Natural killer cell treated with Interleukin-12 subunit alpha and Interleukin-12 subunit beta and Interleukin-15 and Interleukin-18, amount 100 ng/mL, for 72 hours (primary cell): ENCODE measurements around the gene MRM3. TPM values are rescaled to one million over a fixed set of nuclear protein-coding genes. Genes with fewer than 3 reads are reported as not detected.

ENCODE experiments used
- ATAC-seq, 2 donors: fragments of 150-1000 bp; cut with Tn5 transposase in 1 of 2; sonication (Bioruptor Pico), chemical (Tn5 transposase) in 1 of 2; 2 replicates each; pipeline ENCODE4 v1.10.0; 2021
- DNase-seq: peaks from one replicate; pipeline ENCODE4 v3.0.0; 2022; ENCODE audit warnings: low spot score
- H3K27ac Mint-ChIP-seq, 2 donors: 1 replicate in 1 of 2; 2 replicates in 1 of 2; pipeline ENCODE4 v1.8.0; 2022; ENCODE audit warnings: mixed read lengths in 2 of 2, mild to moderate bottlenecking in 1 of 2, moderate library complexity in 1 of 2
- H3K27me3 Mint-ChIP-seq, 2 donors: 1 replicate in 1 of 2; 2 replicates in 1 of 2; pipeline ENCODE4 v1.8.0; 2022; ENCODE audit warnings: mixed read lengths in 2 of 2
- H3K36me3 Mint-ChIP-seq: one replicate; pipeline ENCODE4 v1.8.0; 2022; ENCODE audit warnings: mixed read lengths
- H3K4me1 Mint-ChIP-seq, 2 donors: 1 replicate in 1 of 2; 2 replicates in 1 of 2; pipeline ENCODE4 v1.8.0; 2022; ENCODE audit warnings: low read depth in 2 of 2, mixed read lengths in 2 of 2, mild to moderate bottlenecking in 1 of 2
- H3K4me3 Mint-ChIP-seq: one replicate; pipeline ENCODE4 v1.8.0; 2022; ENCODE audit warnings: mixed read lengths
- H3K9me3 Mint-ChIP-seq: 2 replicates; pipeline ENCODE4 v1.8.0; 2022; ENCODE audit warnings: mixed read lengths
- total RNA-seq, 2 donors: library from RNA; stranded (reverse); gene quantifications; one replicate each; pipeline ENCODE4 v1.2.3, GENCODE V29; 2022

The MRM3 gene, protein sequence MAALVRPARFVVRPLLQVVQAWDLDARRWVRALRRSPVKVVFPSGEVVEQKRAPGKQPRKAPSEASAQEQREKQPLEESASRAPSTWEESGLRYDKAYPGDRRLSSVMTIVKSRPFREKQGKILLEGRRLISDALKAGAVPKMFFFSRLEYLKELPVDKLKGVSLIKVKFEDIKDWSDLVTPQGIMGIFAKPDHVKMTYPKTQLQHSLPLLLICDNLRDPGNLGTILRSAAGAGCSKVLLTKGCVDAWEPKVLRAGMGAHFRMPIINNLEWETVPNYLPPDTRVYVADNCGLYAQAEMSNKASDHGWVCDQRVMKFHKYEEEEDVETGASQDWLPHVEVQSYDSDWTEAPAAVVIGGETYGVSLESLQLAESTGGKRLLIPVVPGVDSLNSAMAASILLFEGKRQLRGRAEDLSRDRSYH
- 10 to 100 TPM; 23.5 to 36.6 TPM for total RNA-seq

DNA sequence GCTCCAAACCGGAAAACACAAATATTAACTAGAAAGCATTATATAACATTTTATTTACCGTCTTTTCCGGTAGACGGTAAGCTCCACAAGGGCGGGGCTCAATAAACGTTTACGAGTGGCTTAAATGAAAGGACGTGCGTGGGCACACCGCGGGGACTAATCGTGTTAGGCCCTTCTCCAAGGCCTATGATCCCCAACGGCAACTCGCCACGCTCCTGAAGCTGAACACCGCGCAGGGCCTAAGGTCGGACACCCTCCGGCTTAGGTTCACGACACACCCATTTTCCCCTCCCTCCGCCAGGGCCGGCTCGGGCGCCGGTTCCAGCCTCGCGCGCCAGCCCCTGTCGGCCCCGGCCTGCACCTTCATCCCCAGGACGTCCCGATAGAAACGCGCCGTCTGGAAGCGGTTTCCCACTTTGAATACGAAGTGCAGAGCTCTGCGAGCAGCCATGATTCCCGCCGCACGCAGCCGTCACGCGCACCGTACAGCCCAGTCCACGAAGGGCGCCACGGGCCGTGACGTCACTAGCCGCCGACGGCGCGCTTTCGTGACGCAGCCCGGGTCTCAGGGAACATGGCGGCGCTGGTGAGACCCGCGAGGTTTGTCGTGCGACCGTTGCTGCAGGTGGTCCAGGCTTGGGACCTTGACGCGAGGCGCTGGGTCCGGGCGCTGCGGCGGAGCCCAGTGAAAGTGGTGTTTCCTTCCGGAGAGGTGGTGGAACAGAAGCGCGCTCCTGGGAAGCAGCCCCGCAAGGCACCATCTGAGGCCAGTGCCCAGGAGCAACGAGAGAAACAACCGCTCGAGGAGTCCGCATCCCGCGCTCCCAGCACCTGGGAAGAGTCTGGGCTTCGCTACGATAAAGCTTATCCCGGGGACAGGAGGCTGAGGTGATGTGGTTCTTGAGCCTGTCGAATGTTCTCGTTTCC lies at the start of gene MRM3, which contains the start of gene GLOD4:
TSS of gene MRM3 (plus strand) at position 549 of the 927 bp plus-strand sequence. CDS start at position 575, 26 bp downstream.
TSS of gene GLOD4 (minus strand) at position 476 of the 927 bp plus-strand sequence. CDS start at position 451, 25 bp downstream.
- DNase-seq (peak; percentile 93), ATAC-seq (peak; percentile 96 to 99)
- H3K27ac Mint-ChIP-seq = peak within 1 kb of the TSS; percentile 87 to 96
- no peaks in the 10 kb centered on the region for H3K27me3 Mint-ChIP-seq
- no peaks in the 10 kb centered on the region for H3K36me3 Mint-ChIP-seq
- H3K4me3 Mint-ChIP-seq = peak within 1 kb of the TSS; percentile 89
- peaks cover 25 to 26% of the 10 kb centered on the region in 2 donors for H3K4me1 Mint-ChIP-seq
- no peaks in the 10 kb centered on the region for H3K9me3 Mint-ChIP-seq

DNA sequence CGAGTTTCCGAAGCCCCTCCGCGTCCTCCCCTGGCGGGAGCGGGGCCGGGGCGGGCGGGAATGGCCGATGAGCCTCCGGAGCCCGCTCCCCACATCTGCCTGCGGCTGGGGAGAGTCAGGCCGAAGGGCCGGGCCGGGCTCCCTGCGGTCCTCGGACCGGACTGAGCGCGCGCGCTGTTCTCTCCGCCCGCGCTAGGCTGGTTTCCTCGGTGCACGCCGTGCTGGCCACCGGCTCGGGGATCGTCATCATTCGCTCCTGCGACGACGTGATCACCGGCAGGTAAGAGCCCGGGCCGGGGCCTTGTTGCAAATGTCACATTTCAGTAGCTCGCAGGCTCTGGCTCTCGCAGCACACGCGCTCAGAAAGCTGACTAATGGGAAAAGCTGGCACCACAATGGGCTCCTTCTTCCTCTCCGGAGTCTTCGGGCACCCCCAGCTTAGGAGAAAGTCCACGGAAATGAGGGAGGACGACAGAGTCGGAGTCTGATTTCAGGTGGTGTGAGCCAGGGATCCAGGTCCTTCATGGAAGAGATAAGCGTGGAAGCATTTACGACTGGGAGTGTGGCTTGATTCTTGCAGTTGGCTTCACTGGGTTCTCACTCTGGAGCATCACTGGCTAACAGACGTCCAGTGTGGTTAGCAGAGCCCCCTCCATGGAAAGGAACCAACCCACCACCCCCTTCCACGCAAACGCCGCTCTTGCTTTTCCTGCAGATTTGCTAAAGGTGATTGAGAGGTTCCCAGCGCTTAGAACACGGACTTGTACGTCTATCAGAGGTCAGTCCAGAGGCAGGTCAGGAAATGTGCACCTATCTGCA lies 49.0 kb upstream of the MRM3 start:
- peak; percentile 68 to 69 for ATAC-seq
- Mint-ChIP-seq H3K4me1 (peaks cover 9 to 14% of the 10 kb centered on the region in 2 donors), H3K27ac (peak overlapping the region; percentile 43 to 83), H3K27me3 (no peaks in the 10 kb centered on the region), H3K4me3 (peak overlapping the region; percentile 88), H3K36me3 (no peaks in the 10 kb centered on the region), H3K9me3 (no peaks in the 10 kb centered on the region)
- peak; percentile 69 for DNase-seq

DNA sequence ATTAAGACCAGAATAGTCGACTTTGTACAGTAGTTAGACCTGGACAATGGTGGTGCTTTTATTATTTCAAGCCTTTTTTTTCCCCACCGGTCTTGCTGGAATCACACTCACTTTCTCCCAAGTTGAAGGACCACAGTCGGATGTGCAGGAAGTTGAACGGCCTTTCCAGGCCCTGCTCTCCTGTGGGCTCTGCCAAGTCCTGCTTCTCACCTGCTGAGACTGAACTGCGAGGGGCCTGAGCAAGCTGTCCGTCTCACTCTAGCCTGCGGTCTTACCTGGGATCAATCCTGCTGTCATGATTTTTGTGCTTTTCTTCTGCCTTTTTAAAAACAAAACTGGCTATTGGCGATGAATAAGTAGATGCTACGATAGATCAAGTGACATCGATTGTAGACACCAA lies 48.4 kb upstream of the MRM3 start:
- DNase-seq (no peak), ATAC-seq (no peak)
- Mint-ChIP-seq H3K36me3 (no peaks in the 10 kb centered on the region), H3K27me3 (no peaks in the 10 kb centered on the region), H3K27ac (peak overlapping the region; percentile 26 to 83), H3K4me1 (peaks cover 12 to 14% of the 10 kb centered on the region in 2 donors), H3K9me3 (no peaks in the 10 kb centered on the region), H3K4me3 (peak overlapping the region; percentile 88)

DNA sequence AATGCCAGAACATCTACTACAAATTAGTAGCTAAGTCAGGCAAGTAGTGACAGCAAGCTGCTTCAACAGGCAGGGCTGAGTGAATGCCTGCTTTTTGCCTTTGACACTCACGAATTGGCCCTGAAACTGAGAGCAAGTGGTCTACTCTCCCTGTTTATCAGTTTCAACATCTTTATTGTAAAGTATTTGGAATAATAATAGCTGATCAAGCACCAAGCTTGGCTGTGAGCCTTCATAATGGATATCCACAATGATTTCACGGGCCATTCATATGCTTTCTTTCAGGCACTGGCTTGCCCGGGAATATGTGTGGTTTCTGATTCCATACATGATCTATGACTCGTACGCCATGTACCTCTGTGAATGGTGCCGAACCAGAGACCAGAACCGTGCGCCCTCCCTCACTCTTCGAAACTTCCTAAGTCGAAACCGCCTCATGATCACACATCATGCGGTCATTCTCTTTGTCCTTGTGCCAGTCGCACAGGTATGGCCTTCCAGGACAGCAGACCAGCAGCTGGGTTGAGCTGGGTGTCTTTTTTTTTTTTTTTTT lies 44.5 kb upstream of the MRM3 start:
- peaks cover 18 to 27% of the 10 kb centered on the region in 2 donors for H3K4me1 Mint-ChIP-seq
- H3K36me3 Mint-ChIP-seq = peaks cover 12% of the 10 kb centered on the region
- no peaks in the 10 kb centered on the region for H3K27me3 Mint-ChIP-seq
- no peak overlapping the region for H3K27ac Mint-ChIP-seq
- no peak for ATAC-seq
- no peak overlapping the region for H3K4me3 Mint-ChIP-seq
- no peaks in the 10 kb centered on the region for H3K9me3 Mint-ChIP-seq
- no peak for DNase-seq

DNA sequence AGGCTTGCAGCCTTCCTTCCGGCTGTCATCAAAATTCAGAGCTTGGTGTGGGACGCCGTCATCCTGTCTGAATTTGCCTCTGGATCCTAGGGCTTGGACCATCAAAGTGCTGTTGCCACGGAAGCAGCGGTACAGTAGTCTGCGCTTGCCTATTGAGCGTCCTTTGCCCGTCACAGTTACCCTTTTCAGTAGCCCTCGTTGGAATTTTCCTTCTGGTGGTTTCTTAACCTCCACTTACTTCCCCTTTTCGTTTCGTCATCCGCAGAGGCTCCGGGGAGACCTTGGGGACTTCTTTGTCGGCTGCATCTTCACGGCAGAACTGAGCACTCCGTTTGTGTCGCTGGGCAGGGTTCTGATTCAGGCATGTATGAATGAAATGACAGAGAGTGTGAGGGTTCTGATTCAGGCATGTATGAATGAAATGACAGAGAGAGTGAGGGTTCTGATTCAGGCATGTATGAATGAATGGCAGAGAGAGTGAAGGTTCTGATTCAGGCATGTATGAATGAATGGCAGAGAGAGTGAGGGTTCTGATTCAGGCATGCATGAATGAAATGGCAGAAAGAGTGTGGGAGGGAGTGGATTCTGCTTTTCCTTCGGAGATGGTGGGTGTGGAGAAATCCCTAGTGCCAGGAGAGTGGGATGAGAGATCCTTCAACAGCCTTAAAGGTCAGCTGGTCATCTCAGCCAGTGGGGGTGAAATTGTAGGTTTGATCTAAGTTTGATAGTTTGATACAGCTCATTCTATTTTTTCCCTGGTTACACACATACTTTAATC lies 41.7 kb upstream of the MRM3 start:
- peak overlapping the region; percentile 75 for H3K27ac Mint-ChIP-seq
- no peaks in the 10 kb centered on the region for H3K27me3 Mint-ChIP-seq
- peaks cover 12% of the 10 kb centered on the region for H3K36me3 Mint-ChIP-seq
- no peaks in the 10 kb centered on the region for H3K9me3 Mint-ChIP-seq
- peak overlapping the region; percentile 63 for H3K4me3 Mint-ChIP-seq
- no peak for DNase-seq
- H3K4me1 Mint-ChIP-seq = peaks cover 11 to 13% of the 10 kb centered on the region in 2 donors
- ATAC-seq = peak; percentile 75 to 85

DNA sequence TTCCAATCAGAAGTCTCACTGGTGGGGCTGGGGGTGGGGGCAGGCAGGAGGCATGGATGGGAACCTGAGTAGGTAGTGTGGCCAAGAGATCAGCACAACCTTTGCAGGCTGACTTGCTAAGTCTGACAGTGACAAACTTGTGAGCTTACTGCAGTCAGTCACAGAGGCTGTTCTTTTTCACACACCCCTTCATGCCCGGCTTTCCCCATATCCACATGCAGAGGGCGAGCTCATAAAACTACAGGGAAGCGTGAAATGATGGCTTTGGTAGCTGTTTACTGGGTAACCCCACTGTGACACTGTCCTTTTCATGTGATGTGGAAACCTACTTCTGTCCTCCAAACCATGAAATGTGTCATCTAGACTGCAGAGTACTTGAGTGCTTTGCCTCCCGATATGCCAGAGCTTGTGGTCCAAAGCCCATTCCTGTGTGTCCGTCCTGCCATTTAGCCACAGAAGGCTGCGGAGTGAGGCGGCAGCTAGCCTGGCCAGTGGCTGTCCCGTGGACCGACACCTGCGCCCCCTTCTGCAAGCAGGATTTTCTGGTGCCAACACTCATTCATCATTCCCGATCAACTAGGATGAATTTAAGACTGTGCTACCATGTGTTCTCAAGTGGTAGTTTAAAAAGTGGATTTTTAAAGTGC lies 39.9 kb upstream of the MRM3 start:
- Mint-ChIP-seq H3K27me3 (no peaks in the 10 kb centered on the region), H3K4me3 (no peak overlapping the region), H3K36me3 (peaks cover 12% of the 10 kb centered on the region), H3K27ac (no peak overlapping the region), H3K9me3 (no peaks in the 10 kb centered on the region), H3K4me1 (peaks cover 11 to 13% of the 10 kb centered on the region in 2 donors)
- ATAC-seq = no peak
- no peak for DNase-seq

DNA sequence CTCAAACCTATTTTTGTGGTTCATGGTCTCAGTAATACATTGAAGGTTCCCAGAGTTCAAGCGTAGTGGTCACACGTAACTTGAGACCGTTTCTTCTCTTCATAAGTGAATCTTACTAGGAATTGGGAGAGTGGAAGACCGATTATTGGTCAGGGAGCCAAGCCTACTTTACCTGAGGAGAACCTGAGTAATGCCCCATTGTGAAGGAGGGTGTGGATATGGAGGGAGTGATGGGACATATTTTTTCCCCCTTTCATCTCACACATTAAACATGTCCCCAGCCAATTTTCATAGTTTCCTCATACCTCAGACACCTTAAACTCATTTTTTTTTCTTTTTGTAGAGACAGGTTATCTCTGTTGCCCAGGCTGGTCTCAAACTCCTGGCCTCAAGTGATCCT lies 39.0 kb upstream of the MRM3 start:
- H3K4me3 Mint-ChIP-seq = no peak overlapping the region
- no peaks in the 10 kb centered on the region for H3K9me3 Mint-ChIP-seq
- H3K27ac Mint-ChIP-seq = no peak overlapping the region
- H3K27me3 Mint-ChIP-seq = no peaks in the 10 kb centered on the region
- H3K4me1 Mint-ChIP-seq = peaks cover 15 to 18% of the 10 kb centered on the region in 2 donors
- DNase-seq (no peak), ATAC-seq (no peak)
- H3K36me3 Mint-ChIP-seq = peaks cover 16% of the 10 kb centered on the region

DNA sequence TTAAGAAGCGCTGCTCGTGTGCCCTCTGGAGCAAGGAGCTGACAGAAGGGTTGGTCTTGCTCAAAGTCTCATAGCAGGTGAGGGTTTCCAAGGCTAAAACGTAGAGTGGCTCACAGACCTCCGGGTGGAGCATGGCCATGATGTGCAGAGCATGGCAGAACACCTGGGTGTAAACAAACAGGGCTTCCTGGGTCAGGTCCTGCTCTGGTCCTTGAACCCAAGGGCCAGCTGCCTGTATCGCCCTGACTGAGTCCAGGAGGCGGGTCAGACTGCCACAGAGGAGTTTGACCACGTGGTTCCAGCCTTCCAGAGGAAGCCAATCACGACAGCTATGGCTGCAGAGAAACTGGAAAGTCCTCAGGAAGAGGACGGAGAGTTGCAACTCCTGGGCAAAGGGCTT lies 37.2 kb upstream of the MRM3 start:
- no peak overlapping the region for H3K27ac Mint-ChIP-seq
- no peaks in the 10 kb centered on the region for H3K27me3 Mint-ChIP-seq
- peaks cover 22 to 28% of the 10 kb centered on the region in 2 donors for H3K4me1 Mint-ChIP-seq
- no peak for DNase-seq
- no peak overlapping the region for H3K4me3 Mint-ChIP-seq
- H3K9me3 Mint-ChIP-seq = peaks cover 4% of the 10 kb centered on the region
- peaks cover 25% of the 10 kb centered on the region for H3K36me3 Mint-ChIP-seq
- no peak for ATAC-seq

DNA sequence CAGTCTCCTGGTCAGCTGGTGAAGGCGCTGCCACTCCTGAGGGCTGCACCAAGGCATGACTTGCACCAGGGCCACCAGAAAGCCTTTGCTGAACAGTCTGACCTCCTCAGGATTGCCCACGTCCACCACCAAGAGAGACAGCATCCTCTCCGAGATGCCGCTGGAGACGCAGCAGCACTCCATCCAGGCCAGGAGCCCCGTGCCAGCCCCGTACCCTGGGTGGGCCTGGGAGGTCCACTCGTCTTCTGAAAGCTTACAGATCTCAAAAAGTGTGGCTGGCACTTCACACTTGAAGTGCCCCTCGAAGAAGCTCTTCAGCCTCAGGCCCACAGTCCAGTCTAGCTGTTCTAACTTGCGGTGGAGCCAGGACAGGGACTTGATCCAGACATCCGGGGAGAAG lies 36.7 kb upstream of the MRM3 start:
- Mint-ChIP-seq H3K36me3 (peaks cover 22% of the 10 kb centered on the region), H3K4me3 (no peak overlapping the region), H3K27ac (no peak overlapping the region), H3K27me3 (no peaks in the 10 kb centered on the region), H3K4me1 (peaks cover 23 to 30% of the 10 kb centered on the region in 2 donors), H3K9me3 (peaks cover 4% of the 10 kb centered on the region)
- no peak for DNase-seq
- no peak for ATAC-seq

DNA sequence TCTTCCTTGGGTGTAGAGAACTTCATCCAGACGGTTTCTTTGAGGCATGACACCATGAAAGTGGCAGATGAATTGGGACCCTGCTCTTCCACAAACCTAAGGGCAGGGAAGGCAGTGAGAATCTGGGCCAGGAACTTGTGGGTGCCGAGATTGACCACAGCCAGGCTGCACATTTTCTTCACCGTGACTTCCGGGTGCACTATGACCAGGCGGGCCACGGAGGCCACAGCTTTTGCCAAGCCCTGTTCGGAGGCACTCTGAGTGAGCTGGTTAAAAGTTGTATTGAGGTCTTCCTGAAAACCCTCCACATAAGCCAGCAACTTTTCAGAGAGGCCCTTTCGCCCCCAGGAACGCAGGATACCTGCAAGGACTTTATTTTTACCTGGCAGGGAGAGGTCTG lies 36.0 kb upstream of the MRM3 start:
- Mint-ChIP-seq H3K36me3 (peaks cover 18% of the 10 kb centered on the region), H3K27me3 (no peaks in the 10 kb centered on the region), H3K4me3 (no peak overlapping the region), H3K9me3 (peaks cover 4% of the 10 kb centered on the region), H3K4me1 (peaks cover 27 to 32% of the 10 kb centered on the region in 2 donors), H3K27ac (no peak overlapping the region)
- ATAC-seq (no peak), DNase-seq (no peak)

DNA sequence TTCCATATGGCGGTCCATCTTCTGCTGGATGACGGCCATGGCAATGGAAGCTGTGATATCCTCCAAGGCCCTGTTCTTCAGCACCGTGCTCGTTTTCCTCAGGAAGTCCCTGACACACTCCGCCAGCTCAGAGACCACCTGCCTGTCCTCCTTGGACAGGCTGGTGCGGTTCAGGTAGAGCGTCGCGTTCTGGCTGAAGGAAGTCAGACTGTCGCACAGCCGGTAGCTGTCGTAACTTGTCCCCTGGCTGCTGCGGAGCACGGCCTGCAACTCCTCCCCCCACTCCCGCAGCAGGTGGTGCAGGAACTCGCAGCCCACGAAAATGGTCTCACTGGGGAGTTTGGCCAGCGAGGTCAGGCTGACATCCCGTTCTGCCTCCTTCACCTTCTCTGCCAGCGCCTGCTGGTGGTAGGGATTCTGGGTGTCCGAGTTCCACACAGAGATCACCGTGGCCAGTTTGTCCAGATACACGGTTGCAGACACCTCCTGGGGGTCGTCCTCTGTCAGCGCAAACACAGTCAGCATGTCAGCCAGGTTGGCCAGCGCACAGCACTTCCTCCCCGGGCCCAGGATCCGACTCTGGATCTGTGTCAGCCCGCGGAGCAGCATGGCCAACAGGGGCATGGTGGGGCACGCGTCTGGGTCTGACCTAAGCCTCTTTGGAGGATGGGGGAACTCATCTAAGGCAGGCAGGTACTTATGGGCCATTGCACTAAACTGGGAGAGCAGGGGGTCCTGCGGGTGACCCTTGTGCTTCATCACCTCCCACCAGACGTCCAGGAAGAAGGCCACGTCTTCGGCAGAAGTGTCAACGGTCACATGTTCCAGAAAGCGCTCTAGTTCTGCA lies 35.1 kb upstream of the MRM3 start:
- ATAC-seq (no peak), DNase-seq (no peak)
- Mint-ChIP-seq H3K9me3 (peaks cover 4% of the 10 kb centered on the region), H3K4me3 (no peak overlapping the region), H3K36me3 (peaks cover 14% of the 10 kb centered on the region), H3K27ac (no peak overlapping the region), H3K4me1 (peaks cover 32 to 33% of the 10 kb centered on the region in 2 donors), H3K27me3 (no peaks in the 10 kb centered on the region)
